Parathyroid adenoma (tissue), 2 donors: Measurements from ENCODE around the gene BPIFB4.

Experiments
- H2AFZ ChIP-seq: fragments of 300-600 bp; sonication (generic); one replicate; pipeline ENCODE4 v1.7.0; 2017; ENCODE audit warnings: antibody characterized with exemption, mild to moderate bottlenecking
- H3K27ac ChIP-seq: fragments of 300-600 bp; sonication (generic); one replicate; pipeline ENCODE4 v1.7.0; 2017
- H3K27me3 ChIP-seq: fragments of 300-600 bp; sonication (generic); one replicate; pipeline ENCODE4 v1.7.0; 2017; ENCODE audit warnings: low read length; ENCODE audit not compliant: control insufficient read depth, insufficient read depth
- H3K36me3 ChIP-seq: fragments of 300-600 bp; sonication (generic); one replicate; pipeline ENCODE4 v1.7.0; 2017; ENCODE audit warnings: low read length; ENCODE audit not compliant: control insufficient read depth, insufficient read depth
- H3K4me1 ChIP-seq: fragments of 300-600 bp; sonication (generic); one replicate; pipeline ENCODE4 v1.7.0; 2017; ENCODE audit warnings: control low read depth
- H3K4me2 ChIP-seq: fragments of 300-600 bp; sonication (generic); one replicate; pipeline ENCODE4 v1.7.0; 2017; ENCODE audit warnings: low read length
- H3K4me3 ChIP-seq: fragments of 300-600 bp; sonication (generic); one replicate; pipeline ENCODE4 v1.7.0; 2017; ENCODE audit warnings: low read depth, low read length
- H3K79me2 ChIP-seq: fragments of 300-600 bp; sonication (generic); one replicate; pipeline ENCODE4 v1.7.0; 2017; ENCODE audit warnings: control low read depth
- H3K9ac ChIP-seq: fragments of 300-600 bp; sonication (generic); one replicate; pipeline ENCODE4 v1.7.0; 2017; ENCODE audit warnings: mild to moderate bottlenecking
- H3K9me3 ChIP-seq: fragments of 300-600 bp; sonication (generic); one replicate; pipeline ENCODE4 v1.7.0; 2017; ENCODE audit warnings: low read length; ENCODE audit not compliant: control insufficient read depth
- TF ChIP-seq, protein P1 (sequence below): fragments of 300-600 bp; sonication (generic); IDR thresholded peaks from one replicate; pipeline ENCODE4 v1.7.0; 2017; ENCODE audit warnings: antibody characterized with exemption, mild to moderate bottlenecking
- donor health status: primary hyperparathyroidism.

BPIFB4 gene

DNA sequence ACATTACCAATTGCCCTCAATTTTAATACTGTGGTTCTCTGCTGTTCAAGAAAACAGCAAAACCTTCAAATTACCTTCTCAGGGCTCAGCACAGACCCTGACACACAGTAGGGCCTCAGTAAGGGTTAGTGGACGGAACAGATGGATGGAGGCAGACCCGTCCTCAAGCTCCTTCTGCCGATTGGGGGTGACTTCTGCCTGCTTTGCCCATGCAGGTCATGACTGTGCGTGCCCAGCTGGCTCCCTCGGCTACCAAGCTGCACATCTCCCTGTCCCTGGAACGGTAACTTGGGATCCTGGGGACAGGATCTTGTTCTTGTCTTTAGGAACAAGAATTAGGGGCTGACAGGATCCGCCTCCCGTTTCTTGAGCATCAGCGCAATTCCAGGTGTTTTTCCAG lies 9.8 kb upstream of the BPIFB4 start:
- Histone ChIP-seq H3K27ac (no peak overlapping the region), H3K9me3 (no peaks in the 10 kb centered on the region), H3K4me2 (no peak overlapping the region), H3K4me3 (no peak overlapping the region), H3K79me2 (no peaks in the 10 kb centered on the region), H2AFZ (no peak overlapping the region), H3K36me3 (no peaks in the 10 kb centered on the region), H3K4me1 (no peaks in the 10 kb centered on the region), H3K9ac (no peak overlapping the region), H3K27me3 (no peaks in the 10 kb centered on the region)
- TF ChIP-seq, protein P1, sequence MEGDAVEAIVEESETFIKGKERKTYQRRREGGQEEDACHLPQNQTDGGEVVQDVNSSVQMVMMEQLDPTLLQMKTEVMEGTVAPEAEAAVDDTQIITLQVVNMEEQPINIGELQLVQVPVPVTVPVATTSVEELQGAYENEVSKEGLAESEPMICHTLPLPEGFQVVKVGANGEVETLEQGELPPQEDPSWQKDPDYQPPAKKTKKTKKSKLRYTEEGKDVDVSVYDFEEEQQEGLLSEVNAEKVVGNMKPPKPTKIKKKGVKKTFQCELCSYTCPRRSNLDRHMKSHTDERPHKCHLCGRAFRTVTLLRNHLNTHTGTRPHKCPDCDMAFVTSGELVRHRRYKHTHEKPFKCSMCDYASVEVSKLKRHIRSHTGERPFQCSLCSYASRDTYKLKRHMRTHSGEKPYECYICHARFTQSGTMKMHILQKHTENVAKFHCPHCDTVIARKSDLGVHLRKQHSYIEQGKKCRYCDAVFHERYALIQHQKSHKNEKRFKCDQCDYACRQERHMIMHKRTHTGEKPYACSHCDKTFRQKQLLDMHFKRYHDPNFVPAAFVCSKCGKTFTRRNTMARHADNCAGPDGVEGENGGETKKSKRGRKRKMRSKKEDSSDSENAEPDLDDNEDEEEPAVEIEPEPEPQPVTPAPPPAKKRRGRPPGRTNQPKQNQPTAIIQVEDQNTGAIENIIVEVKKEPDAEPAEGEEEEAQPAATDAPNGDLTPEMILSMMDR, result no peak

DNA sequence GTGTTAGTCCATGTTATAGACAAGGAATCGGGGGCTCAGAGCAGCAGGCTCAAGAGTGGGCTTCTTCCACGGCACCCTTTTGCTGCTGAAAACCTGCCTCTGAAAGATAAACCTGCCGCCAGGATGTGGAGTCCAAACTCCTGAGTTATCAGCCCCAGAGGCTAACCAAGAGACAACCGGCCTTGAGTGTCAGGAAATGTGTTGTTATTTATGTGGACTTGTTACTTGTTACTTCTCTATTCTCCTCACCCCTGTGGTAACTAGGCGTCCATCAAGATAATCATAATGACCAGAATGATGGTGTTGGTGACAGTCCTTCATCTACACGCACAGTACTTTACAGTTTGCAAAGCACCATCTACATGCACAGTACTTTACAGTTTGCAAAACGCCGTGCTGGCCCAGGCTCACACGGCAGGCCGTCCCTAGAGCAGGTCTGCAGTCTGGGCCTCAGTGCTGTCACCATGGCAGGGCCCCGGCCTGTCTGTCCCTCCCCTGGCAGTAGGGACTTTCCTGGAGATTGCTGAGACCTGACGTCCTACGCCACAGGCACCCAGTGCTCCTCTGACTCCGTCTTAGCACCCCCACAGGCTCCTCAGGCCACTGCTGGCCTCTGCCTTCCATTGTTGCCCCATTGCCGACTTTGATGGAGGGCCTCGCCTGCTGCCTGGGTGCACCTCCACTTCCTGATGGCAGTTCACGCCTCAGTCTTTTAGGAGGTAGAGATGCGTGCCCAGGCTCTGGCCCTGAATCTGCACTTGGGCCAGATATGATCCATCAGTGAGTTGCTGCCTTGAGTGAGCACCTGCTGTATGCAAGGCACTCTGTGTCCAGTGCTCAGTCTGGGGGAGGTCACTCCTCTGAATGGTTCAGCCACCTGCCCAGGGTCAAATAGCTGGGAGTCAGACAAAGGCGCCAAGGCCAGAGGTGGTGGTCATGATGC lies 9.1 kb upstream of the BPIFB4 start:
- H3K27ac ChIP-seq, result no peak overlapping the region
- no peak overlapping the region for H3K4me3 ChIP-seq
- H3K4me2 ChIP-seq, result no peak overlapping the region
- H3K79me2 ChIP-seq, result no peaks in the 10 kb centered on the region
- H3K4me1 ChIP-seq, result no peaks in the 10 kb centered on the region
- H3K27me3 ChIP-seq, result no peaks in the 10 kb centered on the region
- H3K36me3 ChIP-seq, result no peaks in the 10 kb centered on the region
- no peak overlapping the region for H3K9ac ChIP-seq
- TF ChIP-seq, protein P1, result no peak
- no peaks in the 10 kb centered on the region for H3K9me3 ChIP-seq
- H2AFZ ChIP-seq, result no peak overlapping the region

DNA sequence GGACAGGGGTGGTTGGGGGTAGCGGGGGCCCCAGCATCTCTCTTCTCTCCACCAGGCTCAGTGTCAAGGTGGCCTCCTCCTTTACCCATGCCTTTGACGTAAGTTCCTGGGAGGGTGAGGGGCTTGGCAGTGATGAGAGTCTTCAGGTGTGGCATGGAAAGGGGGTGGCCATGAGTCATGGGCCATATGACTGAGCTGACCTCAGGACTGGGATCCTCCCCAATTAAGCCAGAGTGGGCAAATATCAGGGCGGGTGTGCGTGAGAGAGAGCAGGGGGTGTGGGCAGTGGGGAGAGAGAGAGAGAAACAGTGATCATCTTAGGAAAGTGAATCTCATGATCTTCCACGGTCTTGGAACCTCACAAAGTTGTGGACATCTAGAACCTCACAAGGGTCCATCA lies 8.2 kb upstream of the BPIFB4 start:
- H3K4me3 ChIP-seq, result no peak overlapping the region
- H3K9me3 ChIP-seq, result no peaks in the 10 kb centered on the region
- H3K79me2 ChIP-seq, result no peaks in the 10 kb centered on the region
- no peaks in the 10 kb centered on the region for H3K36me3 ChIP-seq
- H3K4me2 ChIP-seq, result no peak overlapping the region
- H2AFZ ChIP-seq, result no peak overlapping the region
- no peak overlapping the region for H3K9ac ChIP-seq
- H3K27ac ChIP-seq, result no peak overlapping the region
- H3K27me3 ChIP-seq, result no peaks in the 10 kb centered on the region
- H3K4me1 ChIP-seq, result no peaks in the 10 kb centered on the region
- TF ChIP-seq, protein P1, result no peak

DNA sequence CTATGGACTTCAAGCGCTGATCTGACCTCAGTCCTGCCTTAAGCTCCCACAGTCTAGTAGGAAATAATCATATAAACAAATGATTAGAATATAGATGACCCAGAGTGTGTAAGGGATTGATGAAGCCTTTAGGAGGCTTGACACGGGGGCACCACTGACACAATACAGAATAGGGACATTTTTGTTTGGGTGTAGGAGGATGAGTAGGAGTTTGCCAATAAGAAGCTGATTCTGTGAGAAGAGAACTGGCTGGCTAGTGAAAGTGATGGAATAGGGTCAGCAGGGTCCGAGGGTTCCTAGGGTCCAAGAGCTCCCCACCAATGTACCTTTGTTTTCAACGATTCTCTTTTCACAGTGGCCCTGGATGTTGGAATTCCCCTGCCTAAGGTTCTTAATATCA lies 7.1 kb upstream of the BPIFB4 start:
- Histone ChIP-seq H3K4me1 (no peaks in the 10 kb centered on the region), H3K27ac (no peak overlapping the region), H3K27me3 (no peaks in the 10 kb centered on the region), H3K4me3 (no peak overlapping the region), H3K9ac (no peak overlapping the region), H3K9me3 (no peaks in the 10 kb centered on the region), H3K36me3 (no peaks in the 10 kb centered on the region), H2AFZ (no peak overlapping the region), H3K4me2 (no peak overlapping the region), H3K79me2 (no peaks in the 10 kb centered on the region)
- TF ChIP-seq, protein P1, result no peak

DNA sequence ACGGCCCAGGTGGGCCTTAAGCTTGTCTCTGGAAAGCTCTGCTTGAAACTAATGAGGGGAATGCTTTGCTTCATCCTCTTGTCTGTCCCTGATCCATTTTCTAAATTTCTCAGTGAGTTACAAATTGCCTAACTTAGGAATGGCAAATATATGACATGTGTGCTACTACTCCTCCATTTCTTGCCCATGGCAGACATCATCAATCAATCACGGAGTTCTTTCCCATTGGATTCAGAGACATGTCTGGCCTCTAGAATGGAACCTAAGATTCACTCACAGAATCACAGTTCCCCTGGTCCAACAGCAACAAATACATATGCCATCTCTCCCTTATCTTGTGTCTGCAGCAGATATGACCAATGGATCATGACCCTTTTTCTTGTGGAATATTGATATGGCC lies 6.6 kb upstream of the BPIFB4 start:
- H3K79me2 ChIP-seq, result no peaks in the 10 kb centered on the region
- H3K4me1 ChIP-seq, result no peaks in the 10 kb centered on the region
- no peak overlapping the region for H3K4me2 ChIP-seq
- H2AFZ ChIP-seq, result no peak overlapping the region
- H3K9me3 ChIP-seq, result no peaks in the 10 kb centered on the region
- H3K27me3 ChIP-seq, result no peaks in the 10 kb centered on the region
- H3K4me3 ChIP-seq, result no peak overlapping the region
- H3K27ac ChIP-seq, result no peak overlapping the region
- no peaks in the 10 kb centered on the region for H3K36me3 ChIP-seq
- TF ChIP-seq, protein P1, result no peak
- no peak overlapping the region for H3K9ac ChIP-seq
